GM18867 (cell line): ENCODE results near the gene TMX3.

Experiments
- ATAC-seq: cut with Tn5 transposase; IDR thresholded peaks from one replicate; pipeline ENCODE4 v1.9.1; 2021; ENCODE audit warnings: mild to moderate bottlenecking, moderate library complexity; ENCODE audit not compliant: unreplicated experiment

Gene TMX3

GRCh38 chr18:68713131-68713530 lies 1.8 kb downstream of the TMX3 start:
- ATAC-seq, result no peak

GRCh38 chr18:68707646-68708045 lies 7.3 kb downstream of the TMX3 start:
- ATAC-seq, result no peak

- ATAC-seq, result no peak
Observed at GRCh38 chr18:68705119-68705518, 9.8 kb downstream of the TMX3 start.

GRCh38 chr18:68703326-68703725 lies 11.6 kb downstream of the TMX3 start:
- ATAC-seq, result no peak

- ATAC-seq, result no peak
Observed at GRCh38 chr18:68701353-68701752, 13.6 kb downstream of the TMX3 start.

- no peak for ATAC-seq
Observed at GRCh38 chr18:68699043-68699442, 15.9 kb downstream of the TMX3 start.

- no peak for ATAC-seq
Observed at GRCh38 chr18:68696937-68697336, 18.0 kb downstream of the TMX3 start.

GRCh38 chr18:68694316-68694715 lies 20.6 kb downstream of the TMX3 start:
- ATAC-seq, result no peak

- ATAC-seq, result no peak
Observed at GRCh38 chr18:68693091-68693815, 21.7 kb downstream of the TMX3 start.

GRCh38 chr18:68679528-68679927 lies 35.4 kb downstream of the TMX3 start:
- ATAC-seq, result no peak

GRCh38 chr18:68676913-68677312 lies 38.0 kb downstream of the TMX3 start:
- peak; percentile 97 for ATAC-seq

- ATAC-seq, result no peak
Observed at GRCh38 chr18:68667121-68667520, 47.8 kb downstream of the TMX3 start.

- no peak for ATAC-seq
Observed at GRCh38 chr18:68666381-68666780, 48.5 kb downstream of the TMX3 start.

GRCh38 chr18:68665628-68666027 lies 49.3 kb downstream of the TMX3 start:
- peak; percentile 40 for ATAC-seq

- peak; percentile 38 for ATAC-seq
Observed at GRCh38 chr18:68662754-68663153, 52.2 kb downstream of the TMX3 start.

GRCh38 chr18:68660354-68661183 lies 54.3 kb downstream of the TMX3 start:
- ATAC-seq, result no peak

GRCh38 chr18:68648191-68648590 lies 66.7 kb downstream of the TMX3 start:
- ATAC-seq, result no peak

- no peak for ATAC-seq
Observed at GRCh38 chr18:68642003-68642402, 72.9 kb downstream of the TMX3 start.

- no peak for ATAC-seq
Observed at GRCh38 chr18:68640861-68641260, 74.0 kb downstream of the TMX3 start.

GRCh38 chr18:68638613-68639012 lies 76.3 kb downstream of the TMX3 start:
- ATAC-seq, result no peak

- no peak for ATAC-seq
Observed at GRCh38 chr18:68627812-68628211, 87.1 kb downstream of the TMX3 start.
